H1 (cell line): Measurements from ENCODE around the gene WDFY4. TPM values are rescaled to one million over a fixed set of nuclear protein-coding genes. Genes with fewer than 3 reads are reported as not detected.

Experiments
- CTCF ChIA-PET: fragments of 300-600 bp; sonication (Branson Sonifier 250); formaldehyde crosslinking; loops from one replicate; lab custom pipeline; 2021; ENCODE audit not compliant: partially characterized antibody; lab: Charles Lee
- POLR2A ChIA-PET: fragments of 300-600 bp; sonication (Branson Sonifier 250); formaldehyde crosslinking; loops from one replicate; lab custom pipeline; 2021; ENCODE audit warnings: inconsistent platforms; ENCODE audit not compliant: partially characterized antibody; lab: Charles Lee
- DNase-seq, 2 experiments: peaks; one replicate each; pipeline versions ENCODE4 v3.0.0 to v3.0.0-alpha.2; 2010 to 2022; ENCODE audit warnings: low spot score in 2 of 2, low read depth in 1 of 2, mixed read lengths in 1 of 2
- FAIRE-seq: peaks from 2 replicates; lab custom pipeline; 2011; peaks lifted over from hg19 to GRCh38; lab: Jason Lieb, UNC
- H2AFZ ChIP-seq: 2 replicates; pipeline ENCODE4 v1.8.1; 2012; ENCODE audit warnings: low read length, inconsistent platforms
- H2AK5ac ChIP-seq: 2 replicates; pipeline ENCODE4 v1.6.1; 2013; ENCODE audit warnings: low read depth, low read length
- H2BK120ac ChIP-seq: replicated peaks from 2 replicates; pipeline ENCODE3; 2013; ENCODE audit warnings: low read depth, low read length, inconsistent platforms
- H2BK12ac ChIP-seq: 2 replicates; pipeline ENCODE4 v1.6.1; 2013; ENCODE audit warnings: low read depth, low read length
- H2BK15ac ChIP-seq: 2 replicates; pipeline ENCODE4 v1.6.1; 2013; ENCODE audit warnings: low read length
- H2BK20ac ChIP-seq: 2 replicates; pipeline ENCODE4 v1.6.1; 2013; ENCODE audit warnings: low read length
- H2BK5ac ChIP-seq: 2 replicates; pipeline ENCODE4 v1.6.1; 2013; ENCODE audit warnings: low read depth, low read length
- H3K14ac ChIP-seq: 2 replicates; pipeline ENCODE4 v1.6.1; 2013; ENCODE audit warnings: inconsistent platforms; ENCODE audit not compliant: insufficient read length
- H3K18ac ChIP-seq: 2 replicates; pipeline ENCODE4 v1.6.1; 2013; ENCODE audit warnings: low read length; ENCODE audit errors: extremely low read depth
- H3K23ac ChIP-seq: 2 replicates; pipeline ENCODE4 v1.6.1; 2013; ENCODE audit warnings: inconsistent platforms; ENCODE audit not compliant: insufficient read length
- H3K23me2 ChIP-seq: 2 replicates; pipeline ENCODE4 v1.6.1; 2013; ENCODE audit warnings: low read depth, low read length
- H3K27ac ChIP-seq: 2 replicates; pipeline ENCODE4 v1.6.1; 2011; ENCODE audit warnings: low read depth, low read length, inconsistent platforms
- H3K27me3 ChIP-seq, 4 experiments: replicated peaks in 1 of 4; 1 replicate in 1 of 4; 2 replicates in 3 of 4; pipeline versions ENCODE4 v1.6.1 to v1.8.1; 2011 to 2013; ENCODE audit warnings: low read length in 3 of 4, mild to moderate bottlenecking in 3 of 4, inconsistent platforms in 2 of 4, mixed read lengths in 2 of 4, moderate library complexity in 1 of 4; ENCODE audit not compliant: control insufficient read depth in 3 of 4, insufficient read depth in 3 of 4; ENCODE audit errors: extremely low read depth in 1 of 4
- H3K36me3 ChIP-seq, 4 experiments: 2 replicates each; pipeline versions ENCODE4 v1.6.1 to v1.8.1; 2011 to 2013; ENCODE audit warnings: mild to moderate bottlenecking in 4 of 4, low read length in 3 of 4, moderate library complexity in 2 of 4, control low read depth in 1 of 4, inconsistent platforms in 1 of 4; ENCODE audit not compliant: insufficient read depth in 4 of 4, control insufficient read depth in 2 of 4
- H3K4ac ChIP-seq: replicated peaks from 2 replicates; pipeline ENCODE3; 2013; ENCODE audit warnings: low read length, low read depth, mixed read lengths, inconsistent platforms; ENCODE audit not compliant: insufficient read length
- H3K4me1 ChIP-seq, 4 experiments: replicated peaks in 1 of 4; 1 replicate in 1 of 4; 2 replicates in 3 of 4; pipeline versions ENCODE4 v1.6.1 to v1.8.1; 2011 to 2013; ENCODE audit warnings: low read length in 3 of 4, inconsistent platforms in 2 of 4, mixed read lengths in 1 of 4; ENCODE audit not compliant: insufficient read depth in 4 of 4, control insufficient read depth in 3 of 4
- H3K4me2 ChIP-seq, 2 experiments: 2 replicates each; pipeline versions ENCODE4 v1.6.1 to v1.8.1; 2011 to 2013; ENCODE audit warnings: low read depth in 2 of 2, low read length in 2 of 2, control low read depth in 1 of 2, inconsistent platforms in 1 of 2, mild to moderate bottlenecking in 1 of 2; ENCODE audit not compliant: insufficient read depth in 1 of 2
- H3K4me3 ChIP-seq, 4 experiments: fragments of 200-600, 300-600 bp in 1 of 4; sonication (generic), shearing (Covaris generic), sonication (Bioruptor Twin) in 1 of 4; 2 replicates each; pipeline versions ENCODE4 v1.5.1 to v1.8.1; 2011 to 2016; ENCODE audit warnings: low read length in 4 of 4, low read depth in 3 of 4, control low read depth in 2 of 4, inconsistent platforms in 2 of 4, mild to moderate bottlenecking in 2 of 4, mixed read lengths in 1 of 4, moderate library complexity in 1 of 4; ENCODE audit not compliant: insufficient read depth in 2 of 4; ENCODE audit errors: extremely low read depth in 1 of 4
- H3K56ac ChIP-seq: replicated peaks from 2 replicates; pipeline ENCODE3; 2013; ENCODE audit warnings: low read depth, mild to moderate bottlenecking, mixed read lengths, low read length, inconsistent platforms; ENCODE audit not compliant: insufficient read length
- H3K79me1 ChIP-seq: 2 replicates; pipeline ENCODE4 v1.6.1; 2013; ENCODE audit warnings: low read depth, low read length, control low read depth
- H3K79me2 ChIP-seq, 2 experiments: 2 replicates each; pipeline versions ENCODE4 v1.6.1 to v1.8.1; 2012 to 2013; ENCODE audit warnings: low read length in 2 of 2, mild to moderate bottlenecking in 2 of 2, inconsistent platforms in 1 of 2; ENCODE audit not compliant: insufficient read depth in 2 of 2, control insufficient read depth in 1 of 2
- H3K9ac ChIP-seq, 4 experiments: replicated peaks in 1 of 4; 1 replicate in 1 of 4; 2 replicates in 3 of 4; pipeline versions ENCODE4 v1.6.1 to v1.8.1; 2011 to 2013; ENCODE audit warnings: low read depth in 3 of 4, low read length in 3 of 4, control low read depth in 2 of 4, mild to moderate bottlenecking in 2 of 4, moderate library complexity in 2 of 4, inconsistent platforms in 1 of 4; ENCODE audit errors: extremely low read depth in 1 of 4
- H3K9me3 ChIP-seq, 2 experiments: 2 replicates each; pipeline versions ENCODE4 v1.6.1 to v1.8.1; 2012 to 2013; ENCODE audit warnings: mild to moderate bottlenecking in 2 of 2, moderate library complexity in 2 of 2, control low read depth in 1 of 2, inconsistent platforms in 1 of 2, low read depth in 1 of 2, low read length in 1 of 2, mixed read lengths in 1 of 2; ENCODE audit not compliant: insufficient read depth in 2 of 2
- H4K20me1 ChIP-seq, 2 experiments: replicated peaks in 1 of 2; 2 replicates each; pipeline versions ENCODE3 to v1.8.1; 2011 to 2013; ENCODE audit warnings: inconsistent platforms in 2 of 2, low read length in 2 of 2, mild to moderate bottlenecking in 1 of 2; ENCODE audit not compliant: insufficient read depth in 2 of 2, control insufficient read depth in 1 of 2
- H4K5ac ChIP-seq: 2 replicates; pipeline ENCODE4 v1.6.1; 2013; ENCODE audit warnings: low read length, low read depth, mixed read lengths, inconsistent platforms; ENCODE audit not compliant: insufficient read length
- H4K8ac ChIP-seq: 2 replicates; pipeline ENCODE4 v1.8.0; 2013; ENCODE audit warnings: mild to moderate bottlenecking, moderate library complexity, low read length, inconsistent platforms; ENCODE audit not compliant: insufficient read depth; ENCODE audit errors: extremely low read depth
- H4K91ac ChIP-seq: replicated peaks from 2 replicates; pipeline ENCODE3; 2013; ENCODE audit warnings: low read length, mixed read lengths, inconsistent platforms; ENCODE audit not compliant: insufficient read length
- CBX8 ChIP-seq: fragments of 300-800, 300-1000 bp; sonication (generic); IDR thresholded peaks from 2 replicates; pipeline ENCODE4 v1.7.1; 2016; ENCODE audit warnings: low read depth, low read length, borderline replicate concordance
- CREB1 ChIP-seq: IDR thresholded peaks from 2 replicates; pipeline ENCODE4 v1.6.1; 2012; ENCODE audit warnings: inconsistent platforms
- EGR1 ChIP-seq: IDR thresholded peaks from 2 replicates; pipeline ENCODE4 v1.6.1; 2011; ENCODE audit warnings: low read depth, low read length, borderline replicate concordance
- EZH2 ChIP-seq: fragments of 200-600 bp; sonication (generic); IDR thresholded peaks from 2 replicates; pipeline ENCODE4 v1.7.1; 2012; ENCODE audit warnings: low read depth, mild to moderate bottlenecking, moderate library complexity, low read length, inconsistent platforms; ENCODE audit not compliant: severe bottlenecking
- FOSL1 ChIP-seq: IDR thresholded peaks from 2 replicates; pipeline ENCODE4 v1.6.1; 2011; ENCODE audit warnings: mild to moderate bottlenecking, low read depth, low read length, moderate library complexity; ENCODE audit not compliant: insufficient read depth
- JUND ChIP-seq: IDR thresholded peaks from 2 replicates; pipeline ENCODE4 v1.6.1; 2011; ENCODE audit warnings: mild to moderate bottlenecking, improper control_type of control experiment, low read length
- SP1 ChIP-seq: IDR thresholded peaks from 2 replicates; pipeline ENCODE4 v1.6.1; 2011; ENCODE audit warnings: low read depth, low read length
- TCF12 ChIP-seq: IDR thresholded peaks from 2 replicates; pipeline ENCODE4 v1.6.1; 2011; ENCODE audit warnings: low read depth, mild to moderate bottlenecking, low read length
- TEAD4 ChIP-seq: IDR thresholded peaks from 2 replicates; pipeline ENCODE4 v1.6.1; 2012; ENCODE audit warnings: low read depth, low read length, inconsistent platforms, mixed read lengths
- WGBS, 2 experiments: shearing (Covaris generic) in 1 of 2; methylation state at CpG; one replicate each; pipeline versions ENCODE4 v1.1.6 to v1.1.7; 2013 to 2015; ENCODE audit warnings: low lambda C conversion rate in 2 of 2, mixed read lengths in 2 of 2, inconsistent platforms in 1 of 2, low coverage in 1 of 2, missing lambda C conversion rate in 1 of 2; ENCODE audit not compliant: insufficient replicate concordance in 2 of 2, insufficient coverage in 1 of 2, insufficient read length in 1 of 2; ENCODE audit errors: extremely low coverage in 1 of 2, missing lambda C conversion rate in 1 of 2; 5-methylcytosine and 5-hydroxymethylcytosine counted together
- polyA plus RNA-seq, 7 experiments: library from polyadenylated mRNA; depleted of rRNA in 3 of 7; stranded (reverse) in 5 of 7; unstranded in 2 of 7; fragments of >200 nt in 5 of 7; fragments of 200-250 nt in 2 of 7; gene quantifications; 1 replicate in 5 of 7; 2 replicates in 1 of 7; 4 replicates in 1 of 7; pipeline versions ENCODE4 v1.2.1 to v1.2.3, GENCODE V29; 2011 to 2013; ENCODE audit warnings: missing spikeins in 2 of 7, mixed read lengths in 2 of 7
- total RNA-seq: library from RNA; stranded (reverse); fragmentation: NEBNext Ultra II Directional; extraction: Animal tissue kit (Norgen Biotek cat#: 25700); gene quantifications from 2 replicates; pipeline ENCODE4 v1.2.1, GENCODE V29; 2021

WDFY4 gene
- total and polyA plus RNA-seq, 2 of the 8 experiments (the other 6 are each of a cell fraction or from before 2014, with no cell fraction given), result not detected

DNA sequence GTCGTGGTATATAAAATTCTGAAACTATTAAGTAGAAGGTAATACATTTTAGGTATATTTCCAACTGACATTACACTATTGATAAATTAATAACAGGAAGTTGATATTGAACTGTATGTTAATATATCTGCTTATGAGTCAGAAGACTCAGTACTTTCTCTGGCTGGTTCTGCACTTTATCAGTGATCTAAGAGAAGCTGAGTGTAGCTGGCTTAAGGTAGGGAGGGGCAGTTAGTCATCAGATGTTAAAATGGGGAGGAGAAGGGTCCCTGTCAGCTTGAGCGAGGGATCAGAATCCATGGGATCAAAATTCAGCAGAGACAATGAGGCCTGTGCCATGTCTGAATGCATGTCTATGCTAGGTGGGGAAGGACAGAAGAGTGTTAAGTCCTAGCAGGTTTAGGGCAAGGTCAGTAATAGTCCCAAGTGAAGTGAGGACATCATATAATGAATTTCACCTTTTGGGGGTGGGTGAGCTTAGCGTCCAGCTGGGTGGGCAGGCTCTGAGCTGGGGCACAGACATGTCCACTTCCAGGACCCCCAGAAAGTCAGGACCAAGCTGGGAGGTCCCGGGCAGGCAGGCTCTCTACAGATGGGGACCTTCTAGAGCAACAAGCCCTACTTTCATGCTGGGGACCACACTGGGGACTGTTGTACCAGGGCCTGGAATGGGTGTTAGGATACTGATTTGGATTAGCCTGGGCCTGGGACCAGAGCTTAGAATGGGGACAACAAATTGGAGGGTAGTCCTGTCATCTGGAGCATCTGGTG, 82.9 kb downstream of the WDFY4 start:
- Histone ChIP-seq H4K91ac (no peak overlapping the region), H3K9ac (no peak overlapping the region), H4K20me1 (no peaks in the 10 kb centered on the region), H3K4me2 (no peak overlapping the region), H3K56ac (no peak overlapping the region), H2BK15ac (no peak overlapping the region), H2AK5ac (no peak overlapping the region), H3K27ac (no peak overlapping the region), H3K23me2 (no peaks in the 10 kb centered on the region), H3K14ac (no peak overlapping the region), H2BK12ac (no peak overlapping the region), H3K4me1 (no peaks in the 10 kb centered on the region; a peak in 2 of 7 replicates), H4K8ac (no peak overlapping the region), H3K36me3 (no peaks in the 10 kb centered on the region), H3K9me3 (no peaks in the 10 kb centered on the region), H3K4ac (no peak overlapping the region), H3K79me1 (no peaks in the 10 kb centered on the region), H2BK20ac (no peak overlapping the region), H2BK120ac (no peak overlapping the region), H3K27me3 (no peaks in the 10 kb centered on the region), H2BK5ac (no peak overlapping the region), H3K4me3 (no peak overlapping the region), H3K23ac (no peak overlapping the region), H4K5ac (no peak overlapping the region), H3K18ac (no peak overlapping the region), H2AFZ (no peak overlapping the region), H3K79me2 (no peaks in the 10 kb centered on the region)
- TF ChIP-seq SP1 (no peak), CREB1 (no peak), TCF12 (no peak), CBX8 (no peak), TEAD4 (no peak), EZH2 (no peak), FOSL1 (no peak), JUND (no peak), EGR1 (no peak)
- POLR2A ChIA-PET, result no interaction called here
- WGBS, 2 experiments, result 81% methylated on average over 4 of the region's 4 CpGs; no CpG with 5 or more reads in 1 of the 2 experiments
- FAIRE-seq (no peak), DNase-seq (no peak)
- CTCF ChIA-PET, result interaction anchor here (1.2 to 1.8 kb wide), 3 partner anchors 10 to 110 kb away, joined by 4 to 8 read pairs (median 5); no protein-coding TSS in a partner anchor
